ENCODE data around the gene RXRA. TPM values are rescaled to one million over a fixed set of nuclear protein-coding genes. Genes with fewer than 3 reads are reported as not detected.
A peak's percentile ranks its signal among the peaks of the same experiment; 100 is the strongest.

RXRA gene
- total RNA-seq, 1 experiment from 2014 or later, result 29.9 TPM

DNA sequence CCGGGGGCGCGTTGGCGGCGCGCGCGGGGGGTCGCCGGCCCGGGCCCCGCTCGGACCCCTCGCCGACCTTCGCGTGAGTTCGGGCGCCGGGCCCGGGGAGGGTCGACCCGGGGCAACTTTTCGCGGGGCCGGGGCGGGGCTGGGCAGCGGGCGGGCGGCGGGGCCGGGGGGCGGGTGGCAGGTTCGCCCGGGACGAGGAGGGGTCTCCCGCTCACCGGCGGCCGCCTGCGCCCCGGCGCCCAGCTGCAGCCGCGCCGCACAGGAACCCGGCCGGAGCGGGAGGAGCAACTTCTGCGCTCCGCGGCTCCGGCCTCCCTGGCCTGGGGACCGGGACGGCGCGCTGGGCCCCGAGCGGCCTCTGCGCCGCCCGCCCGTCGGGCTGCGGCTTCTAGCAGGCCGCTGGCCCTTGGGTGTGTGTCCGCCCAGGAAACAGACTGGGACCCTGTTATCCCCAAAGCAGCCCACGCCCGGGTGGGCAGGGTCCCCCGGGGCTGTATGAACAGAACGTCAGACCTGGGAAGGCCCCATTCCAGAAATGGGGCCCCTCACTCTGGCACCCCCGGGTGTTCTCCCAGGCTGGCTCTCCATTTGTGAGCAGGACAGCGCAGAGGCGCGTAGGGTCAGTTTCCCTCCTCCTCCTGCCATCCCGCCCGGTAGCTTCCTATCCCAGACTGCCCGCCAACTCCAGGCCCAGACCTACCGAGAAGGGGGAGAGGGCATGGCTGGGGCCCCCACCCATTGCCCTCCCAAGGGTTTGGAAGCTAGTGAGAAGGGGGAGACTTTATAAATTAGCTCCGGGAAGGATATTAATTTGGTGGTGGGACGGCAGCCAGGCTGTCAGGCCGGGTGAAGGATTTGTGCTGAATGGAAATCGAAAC lies 708 bp downstream of the RXRA start:
- no peaks in the 10 kb centered on the region for H4K20me1 ChIP-seq (ENCODE audit: control insufficient read depth, insufficient read depth, insufficient read length)

More for the DNA sequence above, 708 bp downstream of the RXRA start:
- H3K9me3 ChIP-seq (ENCODE audit: control insufficient read depth, low read depth, low read length), result no peaks in the 10 kb centered on the region
- H3K9ac ChIP-seq (ENCODE audit: extremely low read depth, insufficient read length, low read length), result no peak overlapping the region
- H3K27ac ChIP-seq (ENCODE audit: insufficient read length, low read depth, low read length), result no peak overlapping the region
- no peak overlapping the region for H2BK12ac ChIP-seq (ENCODE audit: insufficient read length, low read depth, low read length)
- H4K8ac ChIP-seq (replicated peaks; ENCODE audit: insufficient read length, low read depth, low read length), result no peak overlapping the region
- H3K56ac ChIP-seq (ENCODE audit: insufficient read length, low read depth, low read length), result no peak overlapping the region
- no peak overlapping the region for H3K27ac Mint-ChIP-seq
- H3K27me3 Mint-ChIP-seq (ENCODE audit: low read depth), result peaks cover 7% of the 10 kb centered on the region
- H2BK120ac ChIP-seq (ENCODE audit: low read depth, low read length, poor library complexity, severe bottlenecking), result no peak overlapping the region
- peaks cover 7% of the 10 kb centered on the region for H3K23me2 ChIP-seq (ENCODE audit: insufficient read length, low read depth, low read length, poor library complexity, severe bottlenecking)
- no peak overlapping the region for H3T11ph ChIP-seq (ENCODE audit: low read length)
- H2AFZ ChIP-seq (ENCODE audit: low read length), result no peak overlapping the region
- no peaks in the 10 kb centered on the region for H3K27me3 ChIP-seq (ENCODE audit: insufficient read depth, low read length)
- no peaks in the 10 kb centered on the region for H3K9me3 Mint-ChIP-seq
- H3K4me2 ChIP-seq (ENCODE audit: insufficient read depth, insufficient read length, low read length), result peak overlapping the region; percentile 42
- TF ChIP-seq, protein P1, sequence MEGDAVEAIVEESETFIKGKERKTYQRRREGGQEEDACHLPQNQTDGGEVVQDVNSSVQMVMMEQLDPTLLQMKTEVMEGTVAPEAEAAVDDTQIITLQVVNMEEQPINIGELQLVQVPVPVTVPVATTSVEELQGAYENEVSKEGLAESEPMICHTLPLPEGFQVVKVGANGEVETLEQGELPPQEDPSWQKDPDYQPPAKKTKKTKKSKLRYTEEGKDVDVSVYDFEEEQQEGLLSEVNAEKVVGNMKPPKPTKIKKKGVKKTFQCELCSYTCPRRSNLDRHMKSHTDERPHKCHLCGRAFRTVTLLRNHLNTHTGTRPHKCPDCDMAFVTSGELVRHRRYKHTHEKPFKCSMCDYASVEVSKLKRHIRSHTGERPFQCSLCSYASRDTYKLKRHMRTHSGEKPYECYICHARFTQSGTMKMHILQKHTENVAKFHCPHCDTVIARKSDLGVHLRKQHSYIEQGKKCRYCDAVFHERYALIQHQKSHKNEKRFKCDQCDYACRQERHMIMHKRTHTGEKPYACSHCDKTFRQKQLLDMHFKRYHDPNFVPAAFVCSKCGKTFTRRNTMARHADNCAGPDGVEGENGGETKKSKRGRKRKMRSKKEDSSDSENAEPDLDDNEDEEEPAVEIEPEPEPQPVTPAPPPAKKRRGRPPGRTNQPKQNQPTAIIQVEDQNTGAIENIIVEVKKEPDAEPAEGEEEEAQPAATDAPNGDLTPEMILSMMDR (conservative IDR thresholded peaks at IDR 0.05), result no peak
- no peak overlapping the region for H3K23ac ChIP-seq (ENCODE audit: insufficient read length, low read depth, low read length)
- H3K4me3 Mint-ChIP-seq, result peak overlapping the region; percentile 65 to 78
- no peak overlapping the region for H4K5ac ChIP-seq (ENCODE audit: insufficient read length, low read depth, low read length)
- H3K4me1 ChIP-seq (ENCODE audit: insufficient read depth, low read length), result no peaks in the 10 kb centered on the region
- H3K79me1 ChIP-seq (ENCODE audit: insufficient read depth, low read depth, low read length, poor library complexity, severe bottlenecking), result peaks cover 3% of the 10 kb centered on the region
- H3K14ac ChIP-seq (ENCODE audit: insufficient read depth, low read length), result no peak overlapping the region
- no peak overlapping the region for H4K91ac ChIP-seq (ENCODE audit: insufficient read length, low read depth, low read length)
- no peak overlapping the region for H2AK5ac ChIP-seq (ENCODE audit: insufficient read length, low read length)
- peaks cover 36 to 60% of the 10 kb centered on the region in 2 experiments for H3K4me1 Mint-ChIP-seq
- no peak overlapping the region for H3K18ac ChIP-seq (ENCODE audit: insufficient read length, low read depth, low read length)
- no peak overlapping the region for H2BK15ac ChIP-seq (ENCODE audit: low read depth, low read length)
- DNase-seq, result no peak
- H2BK20ac ChIP-seq (ENCODE audit: low read depth, low read length, poor library complexity, severe bottlenecking), result no peak overlapping the region
- no peak overlapping the region for H2BK5ac ChIP-seq (ENCODE audit: insufficient read length, low read length)
- no peak overlapping the region for H3K4ac ChIP-seq (ENCODE audit: low read depth, low read length)
- H3K79me2 ChIP-seq (ENCODE audit: insufficient read depth, low read length), result peaks cover 4% of the 10 kb centered on the region; the same call in 1 of the 2 replicates
- WGBS (ENCODE audit: extremely low coverage, insufficient read length, low lambda C conversion rate), result no CpG with 5 or more reads among the region's 83 CpGs
- no peaks in the 10 kb centered on the region for H3K36me3 Mint-ChIP-seq (ENCODE audit: insufficient read depth in 1 of 3, low read depth in 3 of 3)
